Stimulated activated CD4-positive, alpha-beta T cell treated with anti-CD3 and anti-CD28 coated beads, Interleukin-1b, Interleukin-23, amount 100 ng/mL, for 4 hours (primary cell): Measurements from ENCODE around the gene RPL4.
A peak's percentile ranks its signal among the peaks of the same experiment; 100 is the strongest.
"Not testable (repeated sequence)": the region's sequence is repeated elsewhere in the genome, so short reads cannot be mapped to it uniquely, and the experiment has no call there.

ENCODE experiments used
- DNase-seq, 2 donors: peaks; one replicate each; pipeline ENCODE4 v3.0.0-alpha.2; 2020; ENCODE audit warnings: low read depth in 2 of 2

The RPL4 gene

DNA sequence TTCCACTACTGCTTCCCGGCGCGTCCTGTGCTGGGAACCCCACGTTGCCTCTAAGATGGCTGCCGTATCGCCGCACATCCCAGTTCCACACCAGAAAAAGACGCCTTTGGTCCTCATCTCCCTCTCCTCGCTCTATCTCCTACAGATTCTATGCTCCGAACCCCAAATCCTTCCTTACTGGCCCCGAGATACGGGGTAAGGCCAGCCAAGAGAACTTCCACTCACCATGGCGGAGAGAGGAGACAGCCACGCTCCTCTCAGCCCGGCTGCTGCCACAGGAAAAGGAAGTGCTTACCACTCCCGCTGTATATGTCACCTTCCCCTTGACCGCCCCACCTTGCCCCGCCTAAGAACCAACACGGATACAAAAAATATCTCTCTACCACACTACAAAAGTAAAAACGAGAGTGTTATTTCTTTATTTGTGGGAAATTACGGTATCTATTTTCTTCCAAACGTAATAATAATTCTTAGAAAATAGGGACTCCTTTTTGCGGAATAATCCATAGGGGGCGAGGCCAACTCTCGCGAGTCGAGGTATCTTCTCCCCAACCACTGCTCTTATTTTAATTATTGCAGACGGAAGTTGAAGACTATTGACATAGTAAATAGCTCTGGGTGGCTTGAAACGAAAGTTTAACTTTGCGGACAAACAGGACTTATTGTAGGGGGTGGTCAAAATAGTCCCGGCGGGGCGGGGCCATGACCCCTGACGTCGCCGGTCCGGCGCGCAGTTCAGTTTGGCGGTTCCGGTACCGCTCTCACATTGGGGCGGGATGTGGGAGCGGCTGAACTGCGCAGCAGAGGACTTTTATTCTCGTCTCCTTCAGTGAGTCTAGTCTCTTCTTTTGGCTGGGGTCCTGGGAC, at the start of gene RPL4, which contains the start of gene ZWILCH:
TSS of gene RPL4 (minus strand) at position 293 of the 867 bp plus-strand sequence. CDS start at position 228, 65 bp downstream.
TSS of gene ZWILCH (plus strand) at position 764 of the 867 bp plus-strand sequence. CDS start at position 777, 13 bp downstream.
- DNase-seq: peak; percentile 64 to 73

DNA sequence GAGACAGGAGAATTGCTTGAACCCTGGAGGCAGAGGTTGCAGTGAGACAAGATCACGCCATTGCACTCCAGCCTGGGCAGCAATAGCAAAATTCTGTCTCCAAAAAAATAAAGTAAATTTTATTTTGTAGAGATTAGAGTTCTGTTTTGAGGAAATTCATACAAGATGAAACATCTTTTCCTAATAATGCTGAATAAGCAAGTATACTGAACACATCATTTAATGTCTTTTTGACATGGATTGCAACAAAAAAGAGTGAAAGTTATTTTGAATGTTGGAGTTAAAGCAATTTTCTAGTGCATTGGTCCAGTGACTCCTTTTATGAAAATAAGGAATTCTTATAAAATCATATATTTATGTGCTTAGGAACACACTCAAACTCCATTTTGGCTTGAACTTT, 40.6 kb upstream of the RPL4 start:
- DNase-seq: no peak

DNA sequence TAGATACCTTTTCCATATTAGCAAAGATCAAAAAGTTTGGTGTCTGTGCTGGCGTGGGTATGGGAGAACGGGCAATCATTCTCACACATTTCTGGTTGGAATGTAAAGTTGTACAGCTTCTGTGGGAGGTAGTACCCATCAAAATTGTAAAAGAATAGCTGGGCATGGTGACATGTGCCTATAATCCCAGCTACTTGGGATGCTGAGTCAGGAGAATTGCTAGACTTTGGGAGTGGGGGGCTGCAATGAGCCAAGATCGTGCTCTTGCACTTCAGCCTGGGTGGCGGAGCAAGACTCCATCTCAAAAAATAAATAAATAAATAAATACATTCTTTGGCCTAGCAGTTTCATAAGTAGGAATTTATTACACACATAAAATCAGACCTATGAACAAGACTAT, 38.2 kb upstream of the RPL4 start:
- DNase-seq: no peak

DNA sequence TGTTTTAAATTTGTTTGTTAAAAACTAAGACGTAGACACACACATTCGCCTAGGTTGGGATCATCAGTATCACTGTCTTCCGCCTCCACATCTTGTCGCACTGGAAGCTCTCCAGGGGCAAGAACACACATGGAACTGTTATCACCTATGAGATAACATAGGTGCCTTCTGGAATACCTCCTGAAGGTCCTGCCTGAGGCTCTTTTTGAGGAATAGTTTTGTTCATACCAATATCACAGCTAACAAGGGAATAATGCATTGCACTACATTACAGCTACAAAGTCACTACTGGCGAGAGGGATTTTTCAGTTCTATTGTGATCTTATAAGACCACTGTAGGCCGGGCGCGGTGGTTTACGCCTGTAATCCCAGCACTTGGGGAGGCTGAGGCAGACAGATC, 30.4 kb upstream of the RPL4 start:
- no peak for DNase-seq

DNA sequence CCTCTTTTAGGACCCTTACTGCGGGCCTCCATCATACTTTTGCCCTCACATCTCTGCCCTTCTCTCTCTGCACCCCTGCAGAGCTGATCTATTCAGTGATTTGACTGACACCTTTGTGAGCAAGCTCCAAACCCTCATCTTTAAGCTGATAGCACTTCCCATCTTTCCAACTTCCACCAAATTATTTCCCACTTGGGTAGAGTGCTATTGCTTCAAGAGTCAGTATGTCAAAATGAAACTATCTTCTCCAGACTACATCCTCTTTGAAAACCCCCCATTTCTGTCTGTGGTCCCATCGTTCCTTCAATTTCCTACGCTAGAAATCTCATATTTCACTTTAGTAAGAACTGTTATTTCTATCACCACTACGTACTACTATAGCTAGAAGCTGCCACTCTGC, 20.2 kb upstream of the RPL4 start:
- DNase-seq: no peak

DNA sequence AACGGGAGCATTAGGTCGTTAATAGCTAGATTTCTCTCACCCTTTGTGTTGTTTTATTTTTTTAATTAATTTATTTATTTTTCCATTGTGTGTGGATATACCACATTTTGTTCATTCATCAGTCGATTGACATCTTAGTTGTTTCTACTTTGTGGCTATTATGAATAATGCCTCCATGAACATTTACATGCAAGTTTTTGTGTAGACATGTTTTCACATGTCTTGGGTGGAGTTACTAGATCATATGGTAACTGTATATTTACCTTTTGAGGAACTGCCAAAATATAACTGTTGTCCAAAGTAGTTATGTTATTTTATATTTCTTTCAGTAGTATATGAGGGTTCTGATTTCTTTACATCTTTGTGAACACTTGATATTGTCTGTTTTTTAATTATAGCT, 19.3 kb upstream of the RPL4 start:
- no peak for DNase-seq

DNA sequence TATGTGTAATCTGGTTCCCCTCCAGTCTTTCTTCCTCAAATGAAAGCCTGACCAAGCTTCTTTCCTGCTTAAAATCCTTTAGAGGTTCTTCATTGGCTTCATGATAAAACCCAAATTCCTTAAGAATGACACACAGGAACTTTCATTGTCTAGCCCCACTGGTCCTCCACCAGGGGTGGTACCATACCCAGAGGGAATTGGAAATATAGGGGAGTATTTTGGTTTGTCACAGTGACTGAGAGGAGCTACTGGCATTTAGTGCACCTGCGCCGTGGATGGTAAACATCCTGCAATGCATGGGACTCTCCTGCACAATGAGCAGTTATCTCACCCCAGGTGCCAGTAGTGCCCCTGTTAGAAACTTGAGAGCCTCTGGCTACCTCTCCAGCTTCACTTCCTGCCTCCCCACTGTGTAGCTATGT, 11.3 kb upstream of the RPL4 start:
- DNase-seq: no peak

DNA sequence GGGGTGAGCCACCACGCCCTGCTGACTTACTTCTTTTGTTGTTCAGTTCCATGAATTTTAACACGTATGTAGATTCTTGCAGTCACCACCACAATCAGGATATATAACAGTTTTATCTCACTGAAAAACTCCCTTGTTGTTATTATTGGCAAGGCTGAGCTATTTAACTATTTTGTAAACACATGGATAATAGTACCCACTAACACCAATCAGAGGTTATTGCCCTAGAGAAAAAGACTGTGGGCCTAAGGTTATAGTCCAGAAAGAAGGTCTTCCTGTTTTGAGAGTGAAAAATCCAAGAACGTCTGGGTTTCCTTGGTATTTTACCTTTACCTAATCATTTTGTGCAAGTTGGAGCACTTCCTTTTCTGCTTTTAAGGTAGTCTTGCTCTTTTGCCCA, 9.9 kb upstream of the RPL4 start:
- no peak for DNase-seq

DNA sequence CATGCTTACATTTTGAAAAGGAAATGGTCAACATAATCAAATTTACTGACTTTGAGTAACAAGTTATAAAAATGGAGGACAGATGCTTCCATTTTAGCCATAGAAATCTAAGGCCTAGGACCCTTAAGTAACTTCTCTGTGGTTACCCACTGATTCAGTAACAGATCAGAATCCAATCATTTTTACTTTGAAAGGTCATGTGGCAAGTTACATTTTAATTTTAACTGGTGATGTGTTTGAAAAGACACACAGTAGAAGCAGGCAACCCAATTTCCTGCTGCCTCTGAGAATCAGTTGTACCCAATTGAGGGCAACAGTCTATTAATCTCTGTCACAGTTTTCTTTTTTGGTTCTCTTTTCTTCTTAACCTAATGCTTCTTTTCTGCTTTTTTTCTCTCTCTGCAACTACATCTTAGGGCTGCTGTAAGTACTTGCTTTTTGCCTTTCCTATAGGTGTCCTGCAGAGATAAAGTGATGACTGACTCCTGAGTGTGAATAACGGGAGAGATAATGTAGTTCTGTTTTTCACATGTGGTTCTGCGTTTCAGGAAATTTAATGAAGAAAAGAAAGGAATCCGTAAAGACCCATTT, 3.7 kb upstream of the RPL4 start:
- no peak for DNase-seq

DNA sequence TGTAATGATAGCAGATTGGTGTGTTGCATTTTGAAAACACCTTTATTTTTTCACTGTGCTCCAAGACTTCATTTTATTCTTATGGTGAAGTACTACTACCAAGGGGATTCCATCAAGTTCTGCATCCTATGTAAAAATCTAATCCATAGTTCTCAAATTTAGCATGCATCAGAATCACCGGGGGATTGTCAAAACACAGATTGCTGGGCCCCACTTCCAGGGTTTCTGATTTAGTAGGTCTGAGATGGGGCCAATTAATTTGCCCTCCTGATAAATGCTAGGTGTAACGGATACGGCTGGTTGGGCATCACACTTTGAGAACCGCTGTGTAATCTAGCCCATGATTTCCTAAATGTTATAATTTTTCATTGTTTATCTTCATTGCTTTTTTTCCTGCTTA, 1.2 kb upstream of the RPL4 start:
- no peak for DNase-seq

DNA sequence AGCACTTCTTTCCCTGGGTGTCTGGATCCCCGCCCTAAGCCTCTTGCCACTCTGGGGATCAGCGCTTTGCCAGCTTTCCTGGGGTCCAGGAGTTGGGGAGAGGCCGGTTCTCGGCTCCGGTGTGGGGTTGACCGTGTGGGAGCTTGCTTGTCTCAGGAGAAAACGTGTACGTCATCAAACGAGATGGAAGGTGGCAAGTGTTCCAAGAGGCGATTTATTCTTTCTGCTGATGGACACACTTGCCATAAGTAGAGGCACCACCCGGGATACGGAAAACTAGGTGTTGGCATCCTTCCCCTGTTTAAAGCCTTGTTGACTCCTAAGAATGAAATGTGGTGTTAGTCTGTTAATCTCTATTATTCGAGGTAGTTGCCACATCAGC, 766 bp upstream of the RPL4 start:
- no peak for DNase-seq

DNA sequence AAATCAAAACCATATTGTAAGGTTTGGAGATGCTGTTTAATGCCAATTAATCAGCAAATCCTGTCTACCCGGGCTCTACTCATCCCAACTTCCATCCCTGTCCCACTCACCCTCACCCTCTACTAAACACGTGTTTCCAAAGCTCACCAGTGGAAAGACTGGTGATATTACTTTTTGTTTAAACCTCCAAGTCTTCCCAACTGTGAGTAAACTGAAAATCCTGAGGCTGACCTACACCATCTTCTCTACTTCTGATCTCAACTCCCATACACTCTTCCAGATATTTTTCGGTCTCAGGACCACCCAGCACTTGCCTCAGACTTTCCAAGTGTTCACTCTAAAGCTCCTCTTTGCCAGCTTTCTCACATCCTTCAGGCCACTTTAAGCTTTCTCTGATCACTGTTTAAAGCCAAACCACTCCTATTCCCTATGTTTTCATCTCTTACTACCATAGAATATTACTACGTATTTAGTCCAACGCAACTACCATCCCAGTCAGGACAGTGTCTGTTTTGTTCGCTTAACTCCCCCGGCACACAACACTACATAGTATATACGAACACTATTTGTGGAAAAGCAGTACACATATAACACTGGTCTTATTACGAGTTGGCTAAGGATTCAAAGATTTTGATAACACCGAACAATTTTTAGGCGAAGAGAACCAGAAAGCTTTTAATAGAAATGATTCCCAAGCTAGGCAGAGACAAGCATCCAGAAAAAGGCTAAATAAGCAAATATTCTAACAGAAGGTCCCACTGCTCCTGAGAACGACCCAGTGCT, 684 bp downstream of the RPL4 start:
- no peak for DNase-seq

DNA sequence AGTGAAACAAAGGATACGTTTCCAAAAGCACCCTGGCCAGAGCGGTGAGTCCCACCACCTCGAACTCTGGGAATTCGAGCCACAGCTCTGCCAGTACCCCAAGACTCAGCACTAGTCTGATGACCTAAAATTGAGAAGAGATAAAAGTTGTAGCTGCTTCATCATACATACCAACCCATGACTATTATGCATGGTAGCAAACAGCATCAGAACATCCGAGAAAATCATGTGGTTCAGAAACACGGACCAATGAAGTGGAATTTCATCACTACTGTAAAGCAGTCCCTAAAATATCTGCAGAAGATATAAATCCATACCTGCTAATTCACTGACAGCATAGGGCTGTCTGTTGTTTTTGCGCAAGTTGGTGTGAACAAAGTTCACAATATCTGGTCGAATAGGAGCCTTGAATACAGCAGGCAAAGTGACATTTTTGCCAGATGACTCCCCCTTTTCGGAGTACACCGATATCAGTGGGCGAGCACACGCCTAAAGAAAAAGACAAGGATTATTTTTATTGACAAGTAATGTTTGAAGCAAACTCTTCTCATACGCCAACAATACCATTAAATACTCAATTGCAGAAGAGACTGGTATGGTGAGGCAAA, 1.5 kb downstream of the RPL4 start:
- DNase-seq: not testable (repeated sequence)

DNA sequence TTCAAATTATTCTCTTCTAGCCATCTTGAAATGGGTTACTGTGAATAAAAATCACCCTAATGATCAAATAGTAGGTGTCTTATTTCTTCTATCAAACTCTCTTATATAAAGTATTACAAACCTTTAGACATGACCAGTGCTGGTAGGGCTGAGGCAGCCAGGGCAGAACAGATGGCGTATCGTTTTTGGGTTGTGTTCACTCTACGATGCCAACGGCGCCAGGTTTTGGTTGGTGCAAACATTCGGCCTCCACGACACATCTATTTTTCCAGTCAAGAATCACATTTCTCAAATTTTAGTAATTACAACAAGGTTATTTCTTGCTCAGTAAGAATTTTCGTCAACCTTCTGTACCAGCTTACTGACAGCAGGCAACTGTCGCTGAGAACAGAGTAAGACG, 2.2 kb downstream of the RPL4 start:
- DNase-seq: no peak

DNA sequence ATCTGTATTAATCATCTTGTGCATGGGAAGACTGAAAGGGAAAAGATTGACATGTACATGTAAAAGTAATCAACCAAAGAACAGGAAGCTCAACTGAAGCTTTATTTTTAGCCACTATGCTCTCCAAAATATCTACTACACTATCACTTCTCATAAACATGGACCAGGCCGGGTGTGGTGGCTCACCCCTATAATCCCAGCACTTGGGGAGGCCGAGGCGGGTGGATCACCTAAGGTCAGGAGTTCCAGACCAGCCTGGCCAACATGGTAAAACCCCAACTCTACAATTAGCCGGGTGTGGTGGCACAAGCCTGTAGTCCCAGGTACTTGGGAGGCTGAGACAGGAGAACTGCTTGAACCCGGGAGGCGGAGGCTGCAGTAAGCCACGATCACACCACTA, 4.3 kb downstream of the RPL4 start:
- DNase-seq: not testable (repeated sequence)

DNA sequence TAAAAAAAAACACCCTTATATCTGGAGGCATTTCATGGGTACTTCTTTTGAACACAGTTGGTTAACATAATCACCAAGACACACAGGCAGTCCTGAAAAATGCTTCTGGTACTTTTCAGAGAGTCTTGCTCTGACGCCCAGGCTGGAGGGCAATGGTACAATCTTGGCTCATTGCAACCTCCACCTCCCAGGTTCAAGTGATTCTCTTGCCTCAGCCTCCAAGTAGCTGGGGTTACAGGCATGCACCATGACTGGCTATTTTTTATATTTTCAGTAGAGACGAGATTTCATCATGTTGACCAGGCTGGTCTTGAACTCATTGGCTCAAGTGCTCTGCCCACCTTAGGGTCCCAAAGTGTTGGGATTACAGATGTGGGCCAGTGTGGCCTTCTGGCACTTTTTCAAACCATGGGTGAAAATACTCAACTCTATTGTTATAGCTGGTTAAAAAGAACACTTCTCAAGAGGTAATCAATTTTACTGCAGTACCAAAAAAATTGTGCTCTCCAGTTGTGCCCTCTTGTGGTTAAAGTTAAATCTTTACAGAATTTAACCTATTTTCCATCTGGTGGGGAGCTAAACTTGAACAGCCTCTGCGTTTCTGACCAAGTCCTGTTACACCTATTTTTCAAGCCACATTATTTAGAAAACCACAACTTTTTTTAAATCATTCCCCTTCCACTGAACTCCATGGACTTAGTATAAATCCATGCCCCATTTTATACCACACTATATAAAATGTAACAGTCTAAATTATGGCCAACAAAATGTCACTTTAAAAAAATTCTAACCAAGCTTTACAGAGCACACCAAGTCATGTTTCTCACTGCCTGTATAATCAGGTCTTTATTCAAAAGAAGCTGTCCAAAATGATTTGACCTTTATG, 5.9 kb downstream of the RPL4 start:
- no peak for DNase-seq

DNA sequence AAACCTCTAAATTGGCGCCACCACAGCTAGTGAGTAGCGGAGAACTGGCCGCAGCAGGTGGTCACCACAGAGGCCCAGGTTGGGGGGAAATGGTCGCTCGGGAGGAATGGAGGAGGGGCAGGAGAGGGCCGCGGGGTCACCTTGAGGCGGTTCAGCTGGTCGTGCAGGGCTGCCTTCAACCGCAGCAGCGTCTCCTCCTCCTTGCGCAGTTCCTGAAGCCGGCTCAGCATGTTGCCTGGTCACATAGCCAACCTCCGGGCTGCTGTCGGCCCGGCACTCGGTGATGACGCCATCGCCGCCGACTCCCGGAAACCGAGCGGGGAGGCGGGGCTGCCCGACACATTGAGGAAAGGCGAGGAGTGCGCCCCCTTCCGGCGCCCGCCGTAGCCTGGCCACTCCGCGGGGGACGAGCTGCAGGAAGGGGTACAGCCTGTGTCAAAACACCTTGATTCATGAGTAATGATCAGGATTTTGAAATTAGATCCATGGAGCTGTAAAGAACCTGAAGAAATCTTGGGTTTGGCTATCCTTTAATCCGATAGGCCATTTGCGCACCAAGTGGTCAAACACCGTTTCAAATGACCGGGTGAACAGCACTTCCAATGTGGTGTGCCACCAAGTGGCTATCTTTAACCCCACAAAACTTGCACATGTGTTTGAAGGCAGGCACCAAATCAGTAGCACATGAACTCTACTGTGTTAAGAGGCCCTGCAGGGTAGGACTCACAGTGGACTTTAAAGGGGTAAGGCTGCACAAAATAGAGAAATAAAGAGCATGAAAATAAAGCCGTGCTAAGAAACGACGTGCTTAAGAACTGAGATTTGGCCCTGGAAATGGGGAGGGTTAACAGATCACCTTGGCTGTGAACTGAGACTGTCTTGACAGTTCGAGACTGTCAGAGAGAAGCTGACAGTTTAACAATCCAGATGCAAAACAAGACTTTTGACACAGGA, 6.9 kb downstream of the RPL4 start, which contains the start of gene SNAPC5:
TSS of gene SNAPC5 (minus strand) at position 261 of the 954 bp plus-strand sequence. CDS start at position 230, 31 bp downstream.
- DNase-seq: peak; percentile 96 to 99

DNA sequence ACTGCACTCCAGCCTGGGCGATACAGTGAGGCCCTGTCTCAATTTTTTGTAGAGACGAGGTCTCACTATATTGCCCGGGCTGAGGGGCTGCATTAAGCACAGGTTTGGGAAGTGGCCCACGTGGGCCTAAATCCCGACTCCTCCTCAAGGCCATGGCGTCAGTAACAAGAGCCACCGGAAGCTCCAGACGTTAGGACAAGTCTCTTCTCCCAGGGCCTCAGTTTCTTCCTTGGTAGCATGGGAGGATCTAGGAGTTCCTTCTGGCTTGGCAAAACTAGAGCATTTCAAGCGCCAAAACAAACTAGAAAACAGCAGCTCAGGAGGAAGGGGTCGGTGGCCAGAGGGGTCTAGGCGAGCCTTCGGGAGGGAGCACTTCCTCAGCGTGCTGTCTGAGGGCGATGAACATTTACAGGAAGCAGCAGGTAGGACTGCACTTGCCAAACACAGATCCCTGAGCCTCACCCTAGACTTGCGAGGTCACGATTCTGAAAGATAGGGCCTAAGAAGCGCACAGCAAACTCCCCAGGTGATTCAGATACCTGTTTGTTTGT, 7.6 kb downstream of the RPL4 start:
- DNase-seq: no peak

DNA sequence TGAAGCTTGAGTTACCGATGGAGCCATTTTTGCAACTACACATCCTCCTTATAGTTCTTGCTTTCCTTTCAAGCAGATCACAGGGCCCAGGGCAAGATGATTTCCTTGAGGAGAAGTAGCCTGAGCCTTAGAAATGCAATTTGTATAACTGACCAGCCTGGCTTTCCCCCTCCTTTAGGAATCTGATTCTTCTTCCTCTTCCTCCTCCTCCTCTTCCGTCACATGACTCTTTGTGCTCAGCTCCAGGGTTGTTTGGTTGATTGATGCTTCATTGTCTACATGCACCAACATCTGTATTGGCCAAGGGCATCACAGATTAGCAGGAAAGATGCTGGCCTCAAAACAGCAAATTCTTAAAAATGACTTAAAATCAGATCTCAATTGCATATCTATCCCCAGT, 10.4 kb downstream of the RPL4 start:
- DNase-seq: no peak
